NCI-H187 (cell line): ENCODE measurements around the gene CTRB2.
"Not testable (repeated sequence)": the region's sequence is repeated elsewhere in the genome, so short reads cannot be mapped to it uniquely, and the experiment has no call there.

Experiments
- DNase-seq, 2 experiments: peaks; one replicate each; lab custom pipeline; 2025; lab: John Stamatoyannopoulos, UW

CTRB2 gene

GRCh38 chr16:75227361-75228142 lies 20.6 kb upstream of the CTRB2 start:
- DNase-seq, result no peak

- no peak for DNase-seq
These were observed 19.8 kb upstream of the CTRB2 start for GRCh38 chr16:75226550-75227360.

- no peak for DNase-seq
These were observed 18.9 kb upstream of the CTRB2 start for GRCh38 chr16:75225678-75226515.

GRCh38 chr16:75225092-75225491 lies 18.1 kb upstream of the CTRB2 start:
- no peak for DNase-seq

- no peak for DNase-seq
These were observed 17.5 kb upstream of the CTRB2 start for GRCh38 chr16:75224306-75225082.

GRCh38 chr16:75223129-75223528 lies 16.2 kb upstream of the CTRB2 start:
- DNase-seq, result not testable (repeated sequence)

GRCh38 chr16:75222271-75222783 lies 15.4 kb upstream of the CTRB2 start:
- no peak for DNase-seq

GRCh38 chr16:75219838-75220237 lies 12.9 kb upstream of the CTRB2 start:
- no peak for DNase-seq

- DNase-seq, result no peak
These were observed 12.1 kb upstream of the CTRB2 start for GRCh38 chr16:75219088-75219487.

- DNase-seq, result no peak
These were observed 11.5 kb upstream of the CTRB2 start, which contains the start of gene CTRB1 for GRCh38 chr16:75218256-75219076. Gene CTRB1 (plus strand): TSS chr16:75218988. CDS start chr16:75219008, 20 bp downstream.

GRCh38 chr16:75217389-75217851 lies 10.5 kb upstream of the CTRB2 start:
- DNase-seq, result no peak

- no peak for DNase-seq
These were observed 9.6 kb upstream of the CTRB2 start for GRCh38 chr16:75216576-75216975.

- no peak for DNase-seq
These were observed 9.2 kb upstream of the CTRB2 start for GRCh38 chr16:75216127-75216526.

- not testable (repeated sequence) for DNase-seq
These were observed 4.3 kb upstream of the CTRB2 start for GRCh38 chr16:75211286-75211685.

- DNase-seq, result no peak
These were observed 3.0 kb upstream of the CTRB2 start for GRCh38 chr16:75209944-75210343.

- DNase-seq, result not testable (repeated sequence)
These were observed 2.6 kb upstream of the CTRB2 start for GRCh38 chr16:75209514-75209913.

- DNase-seq, result no peak
These were observed 2.0 kb upstream of the CTRB2 start for GRCh38 chr16:75208861-75209505.

GRCh38 chr16:75208242-75208825 lies 1.4 kb upstream of the CTRB2 start:
- DNase-seq, result no peak

GRCh38 chr16:75207831-75208230 lies 870 bp upstream of the CTRB2 start:
- DNase-seq, result no peak
